ENCODE data around the gene AGMAT. TPM values are rescaled to one million over a fixed set of nuclear protein-coding genes. Genes with fewer than 3 reads are reported as not detected.

The AGMAT gene
- total RNA-seq, 4 donors from 2014 or later, result 0.85 to 2.6 (median 2.0) TPM

- no peaks in the 10 kb centered on the region for H3K27me3 ChIP-seq
- peak within 1 kb of the TSS; percentile 97 to 99 (median 98) for H3K27ac ChIP-seq
- intact Hi-C loops (cut with DNase I; ENCODE audit: low total_unique reads) (loop anchor here (1.0 to 10.0 kb wide), 3 partner anchors 91 to 214 kb away; partner anchors contain the start of gene DDI2), in situ Hi-C loops (cut with MboI; ENCODE audit: low sequenced_read_pairs in 4 of 4) (no loop called here)
- peaks cover 0 to 19% of the 10 kb centered on the region in 2 donors for H3K36me3 ChIP-seq
- peaks cover 24 to 34% of the 10 kb centered on the region in 2 donors for H3K4me1 ChIP-seq
- H3K9me3 ChIP-seq, result no peaks in the 10 kb centered on the region
- H3K4me3 ChIP-seq, result peak within 1 kb of the TSS; percentile 92 to 99 (median 96)
- ATAC-seq (peak; percentile 77 to 81), DNase-seq (peak; percentile 100)
- peak in 3 of 5 experiments; percentile 24 to 65 (median 50) for TF ChIP-seq CTCF (IDR thresholded peaks at IDR 0.05 in 4 of 5, conservative IDR thresholded peaks at IDR 0.05 in 1 of 5)
- TF ChIP-seq POLR2A (IDR thresholded peaks at IDR 0.05), result peak; percentile 72 to 78
These were observed 58.1 kb downstream of the AGMAT start, which contains the start of gene DNAJC16 for GRCh38 chr1:15526490-15527339. DNAJC16 (plus strand) TSS chr1:15526848; CDS start chr1:15529106, 2,258 bp downstream.

DNA sequence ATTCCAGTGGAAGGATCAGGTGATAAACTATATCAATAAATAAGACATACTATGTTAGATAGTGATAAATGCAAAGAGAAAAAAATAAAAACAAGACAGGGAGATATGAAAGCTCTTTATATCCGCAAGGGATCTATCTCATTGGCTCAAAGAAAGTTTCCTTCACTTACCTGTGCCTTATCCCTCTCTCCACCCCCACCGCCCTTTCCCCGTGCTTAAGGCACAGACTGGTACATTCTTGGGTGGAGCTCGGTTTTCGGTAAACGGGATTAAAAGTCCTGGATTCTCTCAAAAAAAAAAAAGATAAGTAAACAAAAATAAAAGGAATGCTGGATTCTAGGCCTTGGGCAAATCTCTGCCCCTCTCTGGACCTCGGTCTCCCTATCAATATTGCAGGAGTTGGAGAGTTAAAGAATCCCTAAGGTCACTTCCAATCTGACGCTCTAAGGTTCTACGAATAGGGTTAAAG lies 58.8 kb downstream of the AGMAT start:
- peak overlapping the region; percentile 57 to 99 (median 68) for H3K4me3 ChIP-seq
- TF ChIP-seq POLR2A (IDR thresholded peaks at IDR 0.05), result no peak
- H3K27ac ChIP-seq, result peak overlapping the region; percentile 93 to 99 (median 98)
- H3K27me3 ChIP-seq, result no peaks in the 10 kb centered on the region
- in situ Hi-C loops (cut with MboI; ENCODE audit: low sequenced_read_pairs in 4 of 4), result no loop called here
- H3K36me3 ChIP-seq, result peaks cover 0 to 12% of the 10 kb centered on the region in 2 donors
- H3K4me1 ChIP-seq, result peaks cover 24 to 34% of the 10 kb centered on the region in 2 donors
- no peak for ATAC-seq
- no peak for DNase-seq
- intact Hi-C loops (cut with DNase I; ENCODE audit: low total_unique reads), result loop anchor here (1.0 to 10.0 kb wide), 3 partner anchors 91 to 215 kb away; partner anchors contain the start of gene DDI2
- no peaks in the 10 kb centered on the region for H3K9me3 ChIP-seq

- TF ChIP-seq CTCF (IDR thresholded peaks at IDR 0.05 in 4 of 5, conservative IDR thresholded peaks at IDR 0.05 in 1 of 5), result no peak
- peak in 1 of 2 donors; percentile 37 for TF ChIP-seq POLR2A (IDR thresholded peaks at IDR 0.05)
- Histone ChIP-seq H3K9me3 (no peaks in the 10 kb centered on the region), H3K36me3 (peaks cover 0 to 5% of the 10 kb centered on the region in 2 donors), H3K27ac (peak overlapping the region; percentile 93 to 99 (median 98)), H3K4me1 (peaks cover 24 to 34% of the 10 kb centered on the region in 2 donors), H3K27me3 (no peaks in the 10 kb centered on the region), H3K4me3 (peak overlapping the region; percentile 57 to 99 (median 68))
- peak in 1 of 2 donors; percentile 99 for DNase-seq
- peak; percentile 61 to 64 for ATAC-seq
- in situ Hi-C loops (cut with MboI; ENCODE audit: low sequenced_read_pairs in 4 of 4) (no loop called here), intact Hi-C loops (cut with DNase I; ENCODE audit: low total_unique reads) (loop anchor here (1.0 to 10.0 kb wide), 4 partner anchors 92 to 842 kb away; partner anchors contain the start of genes DDI2 and SZRD1)
These were observed 59.5 kb downstream of the AGMAT start for GRCh38 chr1:15525050-15526020.

DNA sequence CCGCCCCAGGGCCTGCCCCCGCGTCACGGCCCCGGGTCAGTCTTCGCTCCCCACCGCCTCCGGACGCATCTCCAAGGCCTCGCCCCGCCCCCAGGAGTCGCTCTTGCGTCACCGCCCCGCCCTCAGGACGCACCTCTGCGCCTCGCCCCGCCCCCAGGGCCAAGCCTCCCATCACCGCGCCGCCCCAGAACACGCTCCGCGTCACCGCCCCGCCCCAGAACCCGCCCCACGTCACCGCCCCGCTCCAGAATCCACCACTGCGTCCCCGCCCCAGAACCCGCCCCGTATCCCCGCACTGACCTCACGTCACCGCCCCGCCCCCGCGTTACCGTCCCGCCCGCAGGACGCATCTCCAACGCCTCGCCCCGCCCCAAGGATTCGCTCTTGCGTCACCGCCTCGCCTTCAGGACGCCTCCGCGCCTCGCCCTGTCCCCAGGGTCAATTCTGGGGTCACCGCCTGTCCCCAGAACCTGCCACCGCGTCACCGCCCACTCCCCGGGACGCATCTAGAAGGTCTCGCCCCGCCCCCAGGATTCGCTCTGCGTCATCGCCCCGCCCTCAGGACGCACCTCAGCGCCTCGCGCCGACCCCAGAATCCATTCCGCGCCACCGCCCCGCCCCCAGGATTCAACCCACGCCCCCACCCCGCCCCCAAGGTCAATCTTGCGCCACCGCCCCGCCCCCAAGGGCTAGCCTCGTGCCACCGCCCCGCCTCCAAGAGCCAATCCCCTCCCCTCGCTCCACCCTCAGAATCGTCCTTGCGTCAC lies 60.4 kb downstream of the AGMAT start:
- Histone ChIP-seq H3K27ac (peak overlapping the region; percentile 93 to 99 (median 98)), H3K4me1 (peaks cover 24 to 34% of the 10 kb centered on the region in 2 donors), H3K9me3 (no peaks in the 10 kb centered on the region), H3K4me3 (peak overlapping the region; percentile 69 to 99 (median 76)), H3K27me3 (no peaks in the 10 kb centered on the region), H3K36me3 (peaks cover 0 to under 1% of the 10 kb centered on the region in 2 donors)
- in situ Hi-C loops (cut with MboI; ENCODE audit: low sequenced_read_pairs in 4 of 4), result no loop called here
- TF ChIP-seq CTCF (IDR thresholded peaks at IDR 0.05 in 4 of 5, conservative IDR thresholded peaks at IDR 0.05 in 1 of 5), result no peak
- no peak for TF ChIP-seq POLR2A (IDR thresholded peaks at IDR 0.05)
- intact Hi-C loops (cut with DNase I; ENCODE audit: low total_unique reads), result loop anchor here (1.0 to 10.0 kb wide), 3 partner anchors 79 to 843 kb away; partner anchors contain the start of gene SZRD1
- peak; percentile 99 to 100 for DNase-seq
- ATAC-seq, result peak; percentile 48 to 49
